Panc1 (cell line): Measurements from ENCODE around the gene GPC1. TPM values are rescaled to one million over a fixed set of nuclear protein-coding genes. Genes with fewer than 3 reads are reported as not detected.

Experiments used
- ATAC-seq: fragments of 200-7000 bp; cut with Tn5 transposase; 2 replicates; pipeline ENCODE4 v1.9.1; 2020; ENCODE audit warnings: mild to moderate bottlenecking, moderate library complexity
- BruUV-seq: library from RNA; stranded (reverse); fragments of 400-500 nt; replicated peaks from 2 replicates; lab custom pipeline; 2021; lab: Mats Ljungman, UMichigan
- CTCF ChIA-PET: fragments of 300-600 bp; sonication (Branson Sonifier 250); formaldehyde crosslinking; loops from one replicate; lab custom pipeline; 2022; ENCODE audit warnings: antibody characterized with exemption; lab: Charles Lee
- POLR2A ChIA-PET: fragments of 300-600 bp; sonication (Branson Sonifier 250); formaldehyde crosslinking; loops from one replicate; lab custom pipeline; 2022; ENCODE audit warnings: antibody characterized with exemption; lab: Charles Lee
- DNase-seq: peaks from one replicate; pipeline ENCODE4 v3.0.0-alpha.2; 2010; ENCODE audit warnings: low read depth, low spot score
- H3K27ac ChIP-seq: 2 replicates; pipeline ENCODE4 v1.5.1; 2011; ENCODE audit warnings: mild to moderate bottlenecking, low read length, inconsistent platforms
- H3K27me3 ChIP-seq: fragments of 200-500 bp; sonication (Bioruptor generic); 2 replicates; pipeline ENCODE4 v1.6.0; 2014; ENCODE audit warnings: low read length, inconsistent platforms; ENCODE audit not compliant: control insufficient read depth, insufficient read depth
- H3K36me3 ChIP-seq: fragments of 200-500 bp; sonication (Bioruptor generic); 2 replicates; pipeline ENCODE4 v1.5.1; 2014; ENCODE audit warnings: inconsistent platforms, mild to moderate bottlenecking, low read length, moderate library complexity; ENCODE audit not compliant: control insufficient read depth, insufficient read depth
- H3K4me1 ChIP-seq: 2 replicates; pipeline ENCODE4 v1.5.1; 2011; ENCODE audit warnings: inconsistent platforms, mild to moderate bottlenecking, low read length, moderate library complexity; ENCODE audit not compliant: control insufficient read depth, insufficient read depth
- H3K4me3 ChIP-seq, 2 experiments: 2 replicates each; pipeline ENCODE4 v1.5.1; 2011 to 2012; ENCODE audit warnings: low read depth in 2 of 2, low read length in 2 of 2, mild to moderate bottlenecking in 2 of 2, inconsistent platforms in 1 of 2, moderate library complexity in 1 of 2
- H3K9me3 ChIP-seq: fragments of 200-500 bp; sonication (Bioruptor generic); 2 replicates; pipeline ENCODE4 v1.5.1; 2014; ENCODE audit warnings: low read depth, mild to moderate bottlenecking, inconsistent platforms, low read length, moderate library complexity; ENCODE audit not compliant: control insufficient read depth, insufficient read depth
- CTCF ChIP-seq: fragments of 450-650 bp; IDR thresholded peaks from 2 replicates; pipeline ENCODE4 v1.5.1; 2017; ENCODE audit warnings: mild to moderate bottlenecking
- POLR2AphosphoS5 ChIP-seq: IDR thresholded peaks from 2 replicates; pipeline ENCODE4 v1.6.1; 2012; ENCODE audit warnings: mild to moderate bottlenecking, low read depth, low read length, moderate library complexity
- REST ChIP-seq, 2 experiments: IDR thresholded peaks; 2 replicates each; pipeline ENCODE4 v1.6.1; 2011 to 2012; ENCODE audit warnings: low read depth in 2 of 2, control low read depth in 1 of 2, low read length in 1 of 2, mild to moderate bottlenecking in 1 of 2, moderate library complexity in 1 of 2; ENCODE audit not compliant: insufficient read depth in 1 of 2
- SIN3A ChIP-seq: IDR thresholded peaks from 2 replicates; pipeline ENCODE4 v1.6.1; 2012; ENCODE audit warnings: low read depth, mild to moderate bottlenecking, low read length, moderate library complexity, borderline replicate concordance; ENCODE audit not compliant: insufficient read depth
- TCF7L2 ChIP-seq: IDR thresholded peaks from 2 replicates; pipeline ENCODE4 v1.6.1; 2011; ENCODE audit warnings: mild to moderate bottlenecking, low read depth, low read length, inconsistent platforms
- in situ Hi-C: cut with HindIII; loops from 2 replicates; pipeline ENCODE4 v1.10.0; 2016; ENCODE audit warnings: low sequenced_read_pairs, low pct_unique_long_range_greater_than_20kb
- intact Hi-C: fragments of 100-400 bp; cut with micrococcal nuclease; formaldehyde crosslinking; loops from one replicate; pipeline ENCODE4 v1.10.0; 2022; ENCODE audit not compliant: unreplicated experiment
- total RNA-seq: library from RNA; stranded (reverse); gene quantifications from one replicate; pipeline ENCODE4 v1.2.1, GENCODE V29; 2021; ENCODE audit not compliant: unreplicated experiment

The GPC1 gene
- total RNA-seq, 1 experiment from 2014 or later = 88.7 TPM

GRCh38 chr2:240395448-240395847 is 40.0 kb upstream of the GPC1 start:
- TF ChIP-seq REST (IDR thresholded peaks at IDR 0.05; ENCODE audit: insufficient read depth in 1 of 2, low read depth in 2 of 2, low read length in 1 of 2) (no peak), SIN3A (no peak), POLR2AphosphoS5 (no peak), TCF7L2 (no peak), CTCF (no peak)
- intact Hi-C loops = no loop called here

GRCh38 chr2:240395896-240396622 is 39.4 kb upstream of the GPC1 start:
- POLR2A ChIA-PET = no interaction called here

More at GRCh38 chr2:240395448-240395847, 40.0 kb upstream of the GPC1 start:
- no peak overlapping the region for H3K4me3 ChIP-seq
- no peak for ATAC-seq
- H3K27me3 ChIP-seq = no peaks in the 10 kb centered on the region
- H3K27ac ChIP-seq = no peak overlapping the region
- no TSS peak for BruUV-seq
- H3K36me3 ChIP-seq = no peaks in the 10 kb centered on the region
- in situ Hi-C loops = no loop called here
- POLR2A ChIA-PET = no interaction called here
- no peaks in the 10 kb centered on the region for H3K9me3 ChIP-seq
- no peaks in the 10 kb centered on the region for H3K4me1 ChIP-seq
- CTCF ChIA-PET = no interaction called here
- DNase-seq = no peak

More at GRCh38 chr2:240395896-240396622, 39.4 kb upstream of the GPC1 start:
- CTCF ChIA-PET = no interaction called here
- DNase-seq = no peak
- Histone ChIP-seq H3K27ac (no peak overlapping the region), H3K36me3 (no peaks in the 10 kb centered on the region), H3K4me3 (no peak overlapping the region), H3K27me3 (no peaks in the 10 kb centered on the region), H3K4me1 (no peaks in the 10 kb centered on the region), H3K9me3 (no peaks in the 10 kb centered on the region)
- BruUV-seq = no TSS peak
- no peak for ATAC-seq
- no peak for TF ChIP-seq CTCF
- no peak for TF ChIP-seq SIN3A
- no peak for TF ChIP-seq REST (IDR thresholded peaks at IDR 0.05; ENCODE audit: insufficient read depth in 1 of 2, low read depth in 2 of 2, low read length in 1 of 2)
- no peak for TF ChIP-seq POLR2AphosphoS5
- no peak for TF ChIP-seq TCF7L2
- in situ Hi-C loops = no loop called here
- intact Hi-C loops = no loop called here
